ENCODE measurements around the gene RCN1.

Gene RCN1

GRCh38 chr11:32148895-32149294, 58.0 kb downstream of the RCN1 start:
- no peak for DNase-seq (ENCODE audit: low read depth, low spot score)
- no peak overlapping the region for H3K27ac ChIP-seq

GRCh38 chr11:32149748-32150147, 58.9 kb downstream of the RCN1 start:
- no peak overlapping the region for H3K27ac ChIP-seq
- no peak for DNase-seq (ENCODE audit: low read depth, low spot score)

- DNase-seq (ENCODE audit: low read depth, low spot score), result no peak
- no peak overlapping the region for H3K27ac ChIP-seq
These were observed 60.2 kb downstream of the RCN1 start for GRCh38 chr11:32151027-32151426.

- no peak overlapping the region for H3K27ac ChIP-seq
- no peak for DNase-seq (ENCODE audit: low read depth, low spot score)
These were observed 61.3 kb downstream of the RCN1 start for GRCh38 chr11:32152216-32152615.

DNA sequence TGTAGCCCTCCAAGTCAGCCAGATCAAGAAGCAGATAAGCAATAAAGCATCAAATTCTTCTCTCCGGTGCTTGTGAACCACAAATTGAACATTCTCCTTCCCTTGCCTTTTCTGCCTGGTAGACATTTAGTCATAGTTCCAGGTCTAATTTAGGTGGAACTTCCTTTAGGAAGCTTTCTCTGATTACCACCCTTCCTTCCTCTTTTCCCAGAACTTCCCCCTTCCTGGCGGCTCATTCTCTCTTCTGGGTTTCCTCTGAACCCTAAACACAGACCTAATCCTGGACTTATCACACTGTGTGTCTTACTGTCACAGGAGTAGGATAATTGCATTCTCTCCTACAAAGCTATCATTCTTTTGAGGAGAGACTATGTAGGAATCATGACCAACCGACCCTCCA, 61.9 kb downstream of the RCN1 start:
- no peak for DNase-seq (ENCODE audit: low read depth, low spot score)
- H3K27ac ChIP-seq, result no peak overlapping the region

DNA sequence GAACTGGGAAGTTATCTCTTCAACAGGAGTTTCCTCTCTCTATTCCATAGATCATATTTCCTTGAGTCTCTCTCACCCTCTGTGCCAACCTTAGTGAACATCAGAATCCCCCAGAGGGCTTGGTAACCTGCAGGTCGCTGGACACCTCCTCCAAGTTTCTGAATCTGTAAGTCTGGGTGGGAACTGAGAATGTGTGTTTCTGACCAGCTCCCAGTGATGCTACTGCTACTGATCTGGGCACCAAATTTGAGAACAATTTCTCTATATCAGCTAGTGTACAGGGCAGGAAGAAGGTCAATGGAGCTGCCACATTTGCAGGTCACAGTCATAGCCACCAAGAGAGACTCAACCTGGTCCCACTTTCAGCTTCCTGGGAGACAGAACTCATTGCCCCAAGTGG, 62.9 kb downstream of the RCN1 start:
- DNase-seq (ENCODE audit: low read depth, low spot score), result no peak
- no peak overlapping the region for H3K27ac ChIP-seq

DNA sequence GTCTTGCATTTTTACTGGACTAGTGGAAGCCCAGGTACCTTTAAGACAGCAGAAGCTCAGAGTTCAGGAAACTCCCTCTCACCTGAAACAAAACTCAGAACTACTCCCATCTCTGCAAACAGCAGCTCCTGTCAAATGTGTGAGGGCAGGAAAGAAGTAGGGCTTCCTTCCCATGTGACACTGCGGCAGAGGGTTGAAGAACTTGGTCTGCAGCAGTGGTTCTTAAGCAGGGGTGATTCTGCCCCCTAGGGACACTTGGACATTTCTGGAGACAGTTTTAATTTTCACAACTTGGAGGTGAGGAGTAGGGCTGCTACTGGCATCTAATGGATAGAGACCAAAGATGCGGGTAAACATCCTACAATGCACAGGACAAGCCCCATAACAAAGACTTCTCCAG, 63.4 kb downstream of the RCN1 start:
- H3K27ac ChIP-seq, result no peak overlapping the region
- no peak for DNase-seq (ENCODE audit: low read depth, low spot score)

Data from epithelial cell of prostate (primary cell).